Neuronal stem cell (in vitro differentiated cells): Measurements from ENCODE around the gene MRPL46.

Experiments used
- DNase-seq: peaks from one replicate; pipeline ENCODE4 v3.0.0-alpha.2; 2013; ENCODE audit warnings: low spot score
- H2AFZ ChIP-seq: one replicate; pipeline ENCODE4 v1.6.1; 2013; ENCODE audit warnings: mild to moderate bottlenecking, low read length, inconsistent platforms
- H2AK5ac ChIP-seq: 2 replicates; pipeline ENCODE4 v1.6.1; 2013; ENCODE audit warnings: low read depth, mild to moderate bottlenecking, inconsistent platforms, low read length, moderate library complexity, mixed read lengths
- H2BK120ac ChIP-seq: 2 replicates; pipeline ENCODE4 v1.6.1; 2013; ENCODE audit warnings: low read depth, mild to moderate bottlenecking, inconsistent platforms, low read length, moderate library complexity, mixed read lengths
- H2BK12ac ChIP-seq: one replicate; pipeline ENCODE4 v1.6.1; 2013; ENCODE audit warnings: low read length, inconsistent platforms
- H2BK15ac ChIP-seq: 2 replicates; pipeline ENCODE4 v1.6.1; 2013; ENCODE audit warnings: mild to moderate bottlenecking, low read length, inconsistent platforms, mixed read lengths
- H2BK5ac ChIP-seq: one replicate; pipeline ENCODE4 v1.6.1; 2013; ENCODE audit warnings: inconsistent platforms, mild to moderate bottlenecking, low read length, moderate library complexity
- H3K14ac ChIP-seq: one replicate; pipeline ENCODE4 v1.6.1; 2013; ENCODE audit warnings: low read length, inconsistent platforms
- H3K18ac ChIP-seq: 2 replicates; pipeline ENCODE4 v1.6.1; 2013; ENCODE audit warnings: low read length, inconsistent platforms
- H3K23ac ChIP-seq: 2 replicates; pipeline ENCODE4 v1.6.1; 2013; ENCODE audit warnings: low read depth, mild to moderate bottlenecking, mixed read lengths, low read length, inconsistent platforms; ENCODE audit not compliant: poor library complexity
- H3K27ac ChIP-seq: replicated peaks from 3 replicates; pipeline ENCODE4 v1.5.1; 2013; ENCODE audit warnings: low read length, inconsistent platforms
- H3K27me3 ChIP-seq, 3 experiments: 2 replicates each; pipeline ENCODE4 v1.6.1; 2013; ENCODE audit warnings: low read length in 3 of 3, mild to moderate bottlenecking in 2 of 3, inconsistent platforms in 1 of 3, low read depth in 1 of 3, mixed read lengths in 1 of 3, moderate library complexity in 1 of 3; ENCODE audit not compliant: control insufficient read depth in 3 of 3, insufficient read depth in 3 of 3
- H3K36me3 ChIP-seq, 2 donors: replicated peaks in 1 of 2; 2 replicates each; pipeline ENCODE4 v1.6.1; 2013; ENCODE audit warnings: low read length in 2 of 2; ENCODE audit not compliant: control insufficient read depth in 2 of 2, insufficient read depth in 2 of 2
- H3K4ac ChIP-seq: 2 replicates; pipeline ENCODE4 v1.6.1; 2013; ENCODE audit warnings: inconsistent platforms, mild to moderate bottlenecking, low read length, moderate library complexity
- H3K4me1 ChIP-seq, 2 donors: 1 replicate in 1 of 2; 2 replicates in 1 of 2; pipeline ENCODE4 v1.6.1; 2013; ENCODE audit warnings: low read length in 2 of 2, low read depth in 1 of 2; ENCODE audit not compliant: control insufficient read depth in 2 of 2, insufficient read depth in 1 of 2
- H3K4me2 ChIP-seq: one replicate; pipeline ENCODE4 v1.6.1; 2013; ENCODE audit warnings: mild to moderate bottlenecking, low read length, inconsistent platforms; ENCODE audit not compliant: insufficient read depth, poor library complexity, severe bottlenecking
- H3K4me3 ChIP-seq, 2 donors: 2 replicates each; pipeline ENCODE4 v1.5.1; 2013; ENCODE audit warnings: low read length in 2 of 2, mild to moderate bottlenecking in 2 of 2, inconsistent platforms in 1 of 2, moderate library complexity in 1 of 2
- H3K79me1 ChIP-seq: one replicate; pipeline ENCODE4 v1.6.1; 2013; ENCODE audit warnings: low read depth, mild to moderate bottlenecking, inconsistent platforms, low read length, moderate library complexity
- H3K9ac ChIP-seq: one replicate; pipeline ENCODE4 v1.6.1; 2013; ENCODE audit warnings: mild to moderate bottlenecking, low read depth, low read length, inconsistent platforms; ENCODE audit not compliant: poor library complexity
- H3K9me3 ChIP-seq, 2 donors: replicated peaks in 1 of 2; 2 replicates each; pipeline versions ENCODE3 to v1.6.1; 2013; ENCODE audit warnings: low read length in 2 of 2, mild to moderate bottlenecking in 2 of 2, inconsistent platforms in 1 of 2, low read depth in 1 of 2, mixed read lengths in 1 of 2, moderate library complexity in 1 of 2; ENCODE audit not compliant: control insufficient read depth in 2 of 2, insufficient read depth in 1 of 2
- H4K8ac ChIP-seq: one replicate; pipeline ENCODE4 v1.6.1; 2013; ENCODE audit warnings: low read depth, mild to moderate bottlenecking, inconsistent platforms, low read length, moderate library complexity
- H4K91ac ChIP-seq: one replicate; pipeline ENCODE4 v1.6.1; 2013; ENCODE audit warnings: low read length, low read depth, mild to moderate bottlenecking, inconsistent platforms; ENCODE audit not compliant: poor library complexity
- WGBS, 2 donors: extraction: QIAGEN DNeasy Blood & Tissue Kit; methylation state at CpG; one replicate each; pipeline ENCODE4 v1.1.7; 2013; ENCODE audit warnings: missing lambda C conversion rate in 2 of 2, mixed read lengths in 1 of 2; ENCODE audit not compliant: insufficient read length in 2 of 2, insufficient replicate concordance in 1 of 2; ENCODE audit errors: extremely low coverage in 2 of 2; 5-methylcytosine and 5-hydroxymethylcytosine counted together

Gene MRPL46

DNA sequence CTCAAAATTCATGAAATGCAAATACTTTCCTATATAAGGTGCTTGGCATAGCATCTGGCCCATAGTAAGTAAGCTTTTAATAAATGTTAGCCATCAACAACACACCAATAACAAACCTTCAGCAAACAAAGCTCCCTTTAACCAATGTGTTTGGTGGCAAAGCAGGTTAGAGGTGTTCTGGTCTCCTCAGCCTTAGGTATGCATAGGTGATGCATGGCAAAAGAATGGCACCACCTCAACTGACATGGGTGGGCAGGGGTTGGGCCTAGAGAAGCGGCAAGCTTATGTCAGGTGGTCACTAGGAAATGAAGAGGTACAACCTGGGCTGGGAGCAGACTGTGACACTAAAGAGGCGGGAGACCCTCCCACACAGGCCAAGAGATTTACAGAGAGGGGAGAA is 38.5 kb upstream of the MRPL46 start:
- H2BK120ac ChIP-seq: no peak overlapping the region
- H2AK5ac ChIP-seq: no peak overlapping the region
- no peaks in the 10 kb centered on the region for H3K4me1 ChIP-seq
- no peak overlapping the region for H2BK5ac ChIP-seq
- H3K4me2 ChIP-seq: no peak overlapping the region
- no peak overlapping the region for H3K27ac ChIP-seq
- no peak overlapping the region for H3K9ac ChIP-seq
- H4K91ac ChIP-seq: no peak overlapping the region
- no peak for DNase-seq
- no peak overlapping the region for H2BK15ac ChIP-seq
- H3K14ac ChIP-seq: no peak overlapping the region
- H3K4ac ChIP-seq: no peak overlapping the region
- no peaks in the 10 kb centered on the region for H3K27me3 ChIP-seq
- peaks cover 1 to 80% of the 10 kb centered on the region in 2 donors for H3K36me3 ChIP-seq
- no peak overlapping the region for H2AFZ ChIP-seq
- H3K79me1 ChIP-seq: no peaks in the 10 kb centered on the region
- H4K8ac ChIP-seq: no peak overlapping the region
- no peak overlapping the region for H3K18ac ChIP-seq
- no CpG with 5 or more reads among the region's 2 CpGs for WGBS, 2 donors
- no peak overlapping the region for H3K23ac ChIP-seq
- H2BK12ac ChIP-seq: no peak overlapping the region
- H3K4me3 ChIP-seq: no peak overlapping the region
- no peaks in the 10 kb centered on the region for H3K9me3 ChIP-seq

DNA sequence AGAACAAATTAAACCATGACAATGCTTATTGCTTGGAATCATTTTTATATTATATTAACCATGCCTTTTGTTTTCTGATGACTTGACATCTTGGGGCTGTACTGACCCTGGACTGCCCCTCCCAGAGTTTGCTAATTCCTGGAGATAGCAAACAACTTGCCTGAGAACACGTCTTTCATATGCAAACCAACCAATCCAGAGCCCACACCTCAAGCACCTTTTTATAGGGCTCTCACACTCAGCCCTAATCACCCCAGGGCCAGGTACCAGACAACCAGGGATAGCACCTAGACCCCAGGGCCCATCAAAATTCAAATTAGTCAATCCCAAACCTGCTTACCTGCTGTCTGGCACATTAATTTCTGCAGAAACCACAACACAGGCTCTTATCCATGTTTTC is 37.3 kb upstream of the MRPL46 start:
- no CpG with 5 or more reads among the region's 1 CpG for WGBS, 2 donors
- H3K27ac ChIP-seq: no peak overlapping the region
- H4K8ac ChIP-seq: no peak overlapping the region
- no peak overlapping the region for H3K4me3 ChIP-seq
- no peak overlapping the region for H2BK5ac ChIP-seq
- no peak overlapping the region for H3K4ac ChIP-seq
- no peak overlapping the region for H2BK12ac ChIP-seq
- no peak overlapping the region for H2AK5ac ChIP-seq
- no peak for DNase-seq
- H3K14ac ChIP-seq: no peak overlapping the region
- peaks cover 1 to 69% of the 10 kb centered on the region in 2 donors for H3K36me3 ChIP-seq
- no peaks in the 10 kb centered on the region for H3K79me1 ChIP-seq
- H2BK15ac ChIP-seq: no peak overlapping the region
- H3K9ac ChIP-seq: no peak overlapping the region
- no peak overlapping the region for H3K4me2 ChIP-seq
- H3K23ac ChIP-seq: no peak overlapping the region
- H3K27me3 ChIP-seq: no peaks in the 10 kb centered on the region
- no peak overlapping the region for H4K91ac ChIP-seq
- H2AFZ ChIP-seq: no peak overlapping the region
- H3K9me3 ChIP-seq: no peaks in the 10 kb centered on the region
- no peak overlapping the region for H3K18ac ChIP-seq
- no peak overlapping the region for H2BK120ac ChIP-seq
- no peaks in the 10 kb centered on the region for H3K4me1 ChIP-seq

- H2BK5ac ChIP-seq: no peak overlapping the region
- peaks cover 0 to 15% of the 10 kb centered on the region in 2 donors for H3K36me3 ChIP-seq
- no peak overlapping the region for H4K8ac ChIP-seq
- no peak for DNase-seq
- no peak overlapping the region for H3K23ac ChIP-seq
- no peak overlapping the region for H2BK12ac ChIP-seq
- H3K4ac ChIP-seq: no peak overlapping the region
- H3K27me3 ChIP-seq: no peaks in the 10 kb centered on the region
- no peak overlapping the region for H3K14ac ChIP-seq
- no peaks in the 10 kb centered on the region for H3K9me3 ChIP-seq
- H2AFZ ChIP-seq: no peak overlapping the region
- H3K79me1 ChIP-seq: no peaks in the 10 kb centered on the region
- H3K4me1 ChIP-seq: peaks cover 0 to 4% of the 10 kb centered on the region in 2 donors
- H4K91ac ChIP-seq: no peak overlapping the region
- no peak overlapping the region for H2AK5ac ChIP-seq
- no peak overlapping the region for H2BK15ac ChIP-seq
- whole genome bisulfite sequencing, 2 donors: no CpG with 5 or more reads among the region's 3 CpGs
- H3K27ac ChIP-seq: no peak overlapping the region
- no peak overlapping the region for H3K4me3 ChIP-seq
- H3K18ac ChIP-seq: no peak overlapping the region
- H3K9ac ChIP-seq: no peak overlapping the region
- no peak overlapping the region for H2BK120ac ChIP-seq
- H3K4me2 ChIP-seq: no peak overlapping the region
Observed at GRCh38 chr15:88498996-88499395, 31.8 kb upstream of the MRPL46 start.

GRCh38 chr15:88497109-88497765 is 30.0 kb upstream of the MRPL46 start:
- Histone ChIP-seq H3K27ac (no peak overlapping the region), H3K36me3 (peaks cover 0 to 2% of the 10 kb centered on the region in 2 donors), H3K23ac (no peak overlapping the region), H4K91ac (no peak overlapping the region), H2BK12ac (no peak overlapping the region), H3K4me1 (peaks cover 0 to 4% of the 10 kb centered on the region in 2 donors), H2AFZ (no peak overlapping the region), H2BK15ac (no peak overlapping the region), H3K27me3 (no peaks in the 10 kb centered on the region), H2AK5ac (no peak overlapping the region), H3K79me1 (no peaks in the 10 kb centered on the region), H3K18ac (no peak overlapping the region), H3K9ac (no peak overlapping the region), H2BK5ac (no peak overlapping the region), H3K4me3 (peak overlapping the region in 1 of 2 donors; percentile 6), H3K4ac (no peak overlapping the region), H3K9me3 (no peaks in the 10 kb centered on the region), H2BK120ac (no peak overlapping the region), H3K4me2 (no peak overlapping the region), H4K8ac (no peak overlapping the region), H3K14ac (no peak overlapping the region)
- WGBS, 2 donors: no CpG with 5 or more reads among the region's 11 CpGs
- DNase-seq: no peak
